Panc1 (cell line): ENCODE data around the gene PEX16.

Experiments used
- CTCF ChIP-seq: fragments of 450-650 bp; IDR thresholded peaks from 2 replicates; pipeline ENCODE4 v1.5.1; 2017; ENCODE audit warnings: mild to moderate bottlenecking
- POLR2AphosphoS5 ChIP-seq: IDR thresholded peaks from 2 replicates; pipeline ENCODE4 v1.6.1; 2012; ENCODE audit warnings: mild to moderate bottlenecking, low read depth, low read length, moderate library complexity
- REST ChIP-seq, 2 experiments: IDR thresholded peaks; 2 replicates each; pipeline ENCODE4 v1.6.1; 2011 to 2012; ENCODE audit warnings: low read depth in 2 of 2, control low read depth in 1 of 2, low read length in 1 of 2, mild to moderate bottlenecking in 1 of 2, moderate library complexity in 1 of 2; ENCODE audit not compliant: insufficient read depth in 1 of 2

- TF ChIP-seq CTCF (no peak), POLR2AphosphoS5 (no peak), REST (IDR thresholded peaks at IDR 0.05; ENCODE audit: insufficient read depth in 1 of 2, low read depth in 2 of 2, low read length in 1 of 2) (no peak)
These were observed 24.7 kb upstream of the PEX16 start for GRCh38 chr11:45942381-45942780.
